Measurements from ENCODE around the gene PTPRC. TPM values are rescaled to one million over a fixed set of nuclear protein-coding genes. Genes with fewer than 3 reads are reported as not detected.

The PTPRC gene
- total RNA-seq, 4 donors from 2014 or later = 4.7 to 11.4 (median 6.7) TPM

DNA sequence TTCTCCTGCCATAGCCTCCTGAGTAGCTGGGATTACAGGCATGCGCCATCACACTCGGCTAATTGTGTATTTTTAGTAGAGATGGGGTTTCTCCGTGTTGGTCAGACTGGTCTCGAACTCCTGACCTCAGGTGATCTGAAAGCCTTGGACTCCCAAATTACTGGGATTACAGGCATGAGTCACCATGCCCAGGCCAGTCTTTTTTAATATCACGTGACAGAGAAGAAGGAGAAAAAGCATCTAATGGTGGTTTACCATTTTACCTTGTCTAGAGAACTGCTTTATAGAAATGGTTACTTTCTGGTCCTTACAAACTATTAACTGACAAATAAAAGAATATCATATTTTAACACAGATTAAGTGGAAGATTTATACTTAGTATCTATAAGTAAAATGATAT is 168.0 kb downstream of the PTPRC start:
- H3K27ac ChIP-seq = no peak overlapping the region
- no peak for DNase-seq (ENCODE audit: low spot score in 2 of 2)
- no peaks in the 10 kb centered on the region for H3K27me3 ChIP-seq
- WGBS = 91% methylated on average over 5 of the region's 5 CpGs
- TF ChIP-seq POLR2AphosphoS5 (IDR thresholded peaks at IDR 0.05) = no peak
- no peak for TF ChIP-seq POLR2A (IDR thresholded peaks at IDR 0.05)
- TF ChIP-seq EP300 (IDR thresholded peaks at IDR 0.05) = no peak
- H3K4me3 ChIP-seq = no peak overlapping the region
- H3K4me1 ChIP-seq = no peaks in the 10 kb centered on the region
- H3K9me3 ChIP-seq = no peaks in the 10 kb centered on the region
- H3K36me3 ChIP-seq = no peaks in the 10 kb centered on the region

Other genes with a start within 250 kb of the PTPRC start
- gene ATP6V1G3, start 98.4 kb upstream of the PTPRC start, total RNA-seq = not detected

Measured in suprapubic skin (tissue), 4 donors.